Endothelial cell of hepatic sinusoid (primary cell): Measurements from ENCODE around the gene TBC1D9B.

Source experiments
- in situ Hi-C: cut with HindIII; loops from 2 replicates; pipeline ENCODE4 v1.10.0; 2017; ENCODE audit warnings: low sequenced_read_pairs

The TBC1D9B gene

DNA sequence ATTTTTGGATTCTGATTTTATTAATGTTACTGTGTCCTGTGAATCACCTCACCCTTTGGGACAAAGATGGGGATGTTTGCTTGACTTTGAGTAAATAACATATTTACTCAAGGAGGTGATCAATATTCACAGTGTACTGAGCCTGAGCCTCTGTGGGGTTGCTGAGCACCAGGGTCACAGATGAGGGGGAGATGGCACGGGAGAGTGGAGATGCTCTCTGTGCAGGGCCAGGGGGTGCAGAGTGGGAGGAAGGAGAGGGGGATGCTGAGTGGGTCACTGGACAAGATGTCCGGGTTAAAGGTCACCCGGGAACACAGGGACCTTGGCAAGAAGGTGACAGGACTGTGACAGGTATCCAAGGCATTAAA, 83.0 kb downstream of the TBC1D9B start:
- in situ Hi-C loops = loop anchor here (5.0 kb wide), 3 partner anchors 57 to 98 kb away; no protein-coding TSS in a partner anchor

- in situ Hi-C loops = no loop called here
Measured at GRCh38 chr5:179823937-179824744, 83.6 kb downstream of the TBC1D9B start.

- in situ Hi-C loops = no loop called here
Measured at GRCh38 chr5:179822444-179822990, 85.2 kb downstream of the TBC1D9B start.

- in situ Hi-C loops = no loop called here
Measured at GRCh38 chr5:179822059-179822432, 85.7 kb downstream of the TBC1D9B start.

DNA sequence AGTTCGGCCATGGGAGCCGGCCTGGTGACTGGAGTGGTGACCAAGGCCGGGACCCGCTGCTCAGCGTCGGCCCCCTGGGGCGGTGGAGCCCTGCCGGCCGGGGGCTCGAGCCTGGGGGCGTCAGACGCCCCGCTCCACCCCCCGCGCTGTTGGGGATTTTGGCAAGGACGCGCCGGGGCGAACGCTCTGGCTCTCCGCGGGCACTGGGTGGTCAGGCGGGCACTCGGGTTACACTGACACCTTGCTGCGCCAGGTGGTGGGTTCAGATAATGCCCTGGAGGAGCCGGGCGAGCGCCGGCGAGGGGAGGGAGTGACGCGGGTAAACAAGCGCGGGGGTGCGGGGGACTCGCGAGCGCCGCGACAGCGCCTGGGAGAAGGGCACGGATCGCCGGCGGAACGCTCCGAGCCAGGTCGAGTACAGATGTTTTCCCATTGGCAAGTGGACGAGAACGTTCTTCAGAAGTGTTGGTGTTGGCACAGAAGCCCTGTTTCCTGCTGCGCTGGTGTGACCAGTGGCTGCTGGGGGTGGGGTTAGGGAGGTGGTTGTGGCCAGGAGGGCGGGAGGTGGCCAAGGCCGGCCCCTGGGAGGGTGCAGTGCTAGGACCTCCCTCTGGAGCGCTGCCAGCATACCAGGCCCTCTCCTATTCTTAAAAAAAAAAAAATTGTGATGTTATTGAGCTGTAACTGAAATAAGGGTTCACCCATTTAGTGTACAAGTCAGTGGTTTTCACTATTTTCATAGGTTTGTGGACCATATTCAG, 86.2 kb downstream of the TBC1D9B start:
- in situ Hi-C loops = no loop called here

DNA sequence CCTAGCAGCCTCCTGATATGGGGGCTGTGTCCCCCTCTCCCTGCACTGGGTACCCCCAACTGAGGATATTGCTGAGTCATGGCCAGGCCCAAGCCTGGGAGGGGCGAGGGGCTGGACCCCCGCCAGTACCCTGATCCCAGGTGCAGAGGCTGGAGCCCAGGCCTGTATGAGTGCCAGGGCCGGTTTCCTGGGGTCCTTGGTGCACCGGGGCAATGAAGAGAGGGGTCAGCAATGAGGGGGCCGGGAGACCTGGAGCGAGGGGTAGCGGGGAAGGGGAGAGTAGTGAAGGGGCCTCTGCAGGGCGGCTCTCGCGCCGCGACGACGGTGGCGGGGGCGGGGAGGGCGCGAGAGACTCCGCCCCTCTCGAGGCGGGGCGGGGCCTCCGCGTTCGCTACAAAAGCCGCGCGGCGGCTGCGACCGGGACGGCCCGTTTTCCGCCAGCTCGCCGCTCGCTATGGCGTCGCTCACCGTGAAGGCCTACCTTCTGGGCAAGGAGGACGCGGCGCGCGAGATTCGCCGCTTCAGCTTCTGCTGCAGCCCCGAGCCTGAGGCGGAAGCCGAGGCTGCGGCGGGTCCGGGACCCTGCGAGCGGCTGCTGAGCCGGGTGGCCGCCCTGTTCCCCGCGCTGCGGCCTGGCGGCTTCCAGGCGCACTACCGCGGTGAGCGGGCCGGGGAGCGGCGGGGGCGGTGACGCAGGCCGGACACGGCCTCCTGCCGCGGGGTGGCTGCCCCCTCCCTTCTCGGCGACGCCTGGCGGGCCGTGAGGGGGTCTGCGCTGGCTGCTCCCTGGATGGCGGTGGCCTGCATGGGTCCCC, 87.0 kb downstream of the TBC1D9B start, which contains the start of gene SQSTM1:
TSS of gene SQSTM1 (plus strand) at position 423 of the 815 bp plus-strand sequence. CDS start at position 455, 32 bp downstream.
- in situ Hi-C loops = no loop called here

DNA sequence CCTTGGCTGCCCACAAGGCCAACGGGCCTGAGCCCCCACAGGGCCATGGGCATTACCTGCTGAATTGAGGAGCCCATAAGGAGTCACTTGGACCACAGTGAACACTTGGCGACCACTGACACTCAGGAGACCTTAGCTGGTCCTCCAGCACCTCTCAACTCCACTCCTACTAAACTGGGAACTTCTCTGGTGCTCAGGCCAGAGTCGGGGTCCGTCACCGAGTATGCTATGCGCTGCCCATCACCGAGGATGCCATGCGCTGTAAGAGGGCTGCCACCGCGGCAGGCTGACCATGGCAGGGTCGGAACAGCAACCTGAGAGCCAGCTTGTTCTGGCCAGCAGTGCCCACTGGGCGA, 87.6 kb downstream of the TBC1D9B start:
- in situ Hi-C loops = no loop called here

DNA sequence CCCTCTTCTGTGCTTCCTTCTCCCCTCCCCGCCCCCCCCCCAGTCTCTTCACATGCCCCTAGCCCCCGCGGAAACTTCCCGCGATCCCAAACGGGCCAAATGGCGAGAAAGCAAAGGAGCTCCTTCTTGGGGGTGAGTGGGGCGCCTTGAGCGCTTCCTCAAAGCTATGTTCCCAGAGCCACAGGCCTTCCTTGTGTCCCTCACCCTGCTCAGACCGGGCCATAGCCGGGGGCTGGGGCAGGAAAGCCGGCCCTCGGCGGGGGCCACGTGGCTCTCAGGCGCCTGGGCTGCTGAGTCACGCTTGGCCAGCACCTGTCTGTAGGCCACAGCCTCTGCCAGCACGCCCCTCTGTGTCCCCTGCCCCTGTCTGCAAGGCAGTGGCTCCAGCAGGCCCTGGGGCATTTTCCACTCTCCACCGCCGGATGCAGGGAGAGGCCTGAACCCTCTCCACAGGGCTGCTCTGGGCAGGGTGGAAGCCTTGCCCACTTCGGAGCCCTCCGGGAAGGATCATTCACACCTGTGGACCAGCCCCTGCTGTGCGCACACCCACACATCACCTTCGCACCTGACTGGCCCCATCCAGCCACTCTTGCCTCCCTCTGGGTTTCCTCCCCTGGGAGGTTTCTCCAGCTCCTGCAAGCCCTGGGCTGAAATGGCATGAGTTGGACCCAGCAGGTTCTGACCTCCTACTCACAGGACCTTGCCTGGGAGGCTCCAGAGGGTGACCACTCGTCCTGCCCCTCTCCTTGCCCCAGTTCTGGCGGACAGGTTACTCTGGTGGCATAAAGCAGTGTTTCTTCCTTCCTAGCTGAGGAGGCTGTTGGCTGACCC, 88.2 kb downstream of the TBC1D9B start:
- in situ Hi-C loops = no loop called here

- in situ Hi-C loops = no loop called here
Measured at GRCh38 chr5:179818746-179819295, 88.9 kb downstream of the TBC1D9B start.

DNA sequence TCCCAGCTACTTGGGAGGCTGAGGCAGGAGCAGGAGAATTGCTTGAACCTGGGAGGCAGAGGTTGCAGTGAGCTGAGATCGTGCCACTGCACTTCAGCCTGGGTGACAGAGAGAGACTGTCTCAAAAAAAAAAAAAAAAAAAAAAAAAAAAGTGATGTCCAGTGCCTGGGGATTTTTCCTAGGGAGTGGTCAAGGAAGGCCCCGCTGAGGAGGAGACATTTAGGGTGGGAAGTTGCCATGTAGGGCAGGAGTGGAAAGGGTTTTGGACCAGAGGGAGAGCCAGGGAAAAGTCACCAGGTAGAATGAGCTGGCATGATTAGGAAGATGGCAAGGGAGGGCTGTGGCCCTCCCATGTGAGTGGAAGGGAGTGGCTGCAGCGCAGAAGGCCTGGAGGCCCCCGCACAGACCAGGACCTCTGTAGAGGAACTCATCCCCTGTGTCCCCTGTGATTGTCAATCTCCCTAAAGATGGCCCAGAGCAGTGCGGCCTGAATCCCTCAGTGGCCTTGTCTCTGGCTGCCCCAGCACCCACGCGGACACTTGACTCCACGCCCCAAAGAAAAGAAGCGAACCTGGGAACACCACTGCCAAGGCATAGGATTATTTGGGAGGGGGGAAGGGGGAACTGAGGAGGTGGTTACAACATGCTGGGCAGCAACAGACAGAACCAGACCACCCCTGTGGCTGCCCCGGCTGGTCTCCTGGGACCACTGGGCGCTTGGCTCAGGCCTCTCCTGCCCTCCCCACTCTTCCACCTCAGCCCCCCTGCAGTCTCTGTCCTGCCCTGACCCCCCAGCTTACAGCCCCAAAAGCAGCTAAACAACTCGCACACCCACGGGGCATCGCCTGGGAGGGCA, 89.6 kb downstream of the TBC1D9B start:
- in situ Hi-C loops = no loop called here

GRCh38 chr5:179817470-179817840, 90.2 kb downstream of the TBC1D9B start:
- in situ Hi-C loops = no loop called here

DNA sequence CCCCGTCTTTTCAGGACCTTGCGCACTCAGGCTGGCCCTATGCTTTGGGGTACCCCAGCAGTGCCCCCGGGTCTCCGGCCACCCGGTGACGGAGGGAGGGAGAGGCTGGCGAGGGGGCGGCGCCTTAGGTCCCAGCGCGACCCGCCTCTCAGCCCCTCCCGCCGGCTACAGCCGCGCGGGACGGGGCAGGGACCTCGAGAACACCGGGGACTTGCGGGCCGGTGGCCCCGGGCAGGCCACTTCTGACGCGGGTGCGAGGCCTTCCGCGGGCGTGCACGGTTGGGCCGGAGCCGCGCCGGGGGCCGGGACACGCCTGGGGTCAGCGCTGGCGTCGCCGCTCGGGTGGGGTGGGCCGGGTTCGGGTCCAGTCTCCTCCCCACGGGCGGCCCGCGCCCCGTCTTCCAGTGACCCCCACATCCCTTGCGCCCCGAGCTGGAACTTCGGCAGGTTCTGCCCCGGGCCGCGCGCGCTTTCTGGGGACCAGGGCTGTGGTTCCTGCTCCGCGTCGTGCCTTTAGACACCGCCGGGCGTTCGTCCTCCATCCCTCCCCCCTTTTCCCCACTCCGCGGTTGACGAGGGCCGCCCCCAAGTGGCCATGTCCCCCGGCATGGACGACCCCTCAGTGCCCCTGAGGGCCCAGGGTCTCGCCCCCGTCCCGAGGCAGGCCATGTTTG, 90.8 kb downstream of the TBC1D9B start:
- in situ Hi-C loops = no loop called here

- in situ Hi-C loops = no loop called here
Measured at GRCh38 chr5:179816401-179816795, 91.3 kb downstream of the TBC1D9B start.

DNA sequence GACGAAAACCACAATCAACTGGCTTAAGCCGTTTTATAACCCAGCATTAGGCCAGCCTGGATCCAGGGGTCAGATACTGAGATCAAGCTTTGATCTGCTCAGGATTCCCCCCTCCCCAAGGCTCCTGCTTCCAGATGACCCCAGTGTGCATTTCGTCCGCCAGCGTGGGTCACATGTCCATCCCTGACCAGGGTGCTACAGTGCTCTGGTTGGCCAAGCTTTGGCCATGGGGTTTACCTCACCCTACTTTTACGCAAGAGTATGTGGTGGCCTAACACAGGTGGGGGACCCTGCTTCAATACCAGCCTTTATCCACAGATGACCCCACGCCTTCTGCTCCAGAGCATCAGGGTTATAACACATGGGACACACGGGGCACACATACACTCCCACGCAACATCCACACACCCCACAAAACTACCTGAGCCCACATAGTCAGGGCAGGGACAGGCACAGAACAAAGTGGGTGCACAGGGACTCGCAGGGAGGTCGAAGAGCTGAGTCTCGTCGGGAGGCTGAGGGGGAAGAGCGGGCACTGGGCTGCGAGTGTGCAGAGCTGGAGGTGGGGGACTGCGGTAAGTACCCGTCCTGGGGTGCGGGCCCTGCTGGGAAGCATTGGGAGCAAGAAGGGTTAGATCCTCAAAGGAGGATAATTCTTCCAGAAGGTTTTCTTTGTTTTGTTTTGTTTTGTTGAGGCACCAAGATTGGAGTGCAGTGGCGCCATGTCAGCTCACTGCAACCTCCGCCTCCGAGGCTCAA, 92.0 kb downstream of the TBC1D9B start:
- in situ Hi-C loops = no loop called here

GRCh38 chr5:179814090-179814489, 93.6 kb downstream of the TBC1D9B start:
- in situ Hi-C loops = no loop called here

DNA sequence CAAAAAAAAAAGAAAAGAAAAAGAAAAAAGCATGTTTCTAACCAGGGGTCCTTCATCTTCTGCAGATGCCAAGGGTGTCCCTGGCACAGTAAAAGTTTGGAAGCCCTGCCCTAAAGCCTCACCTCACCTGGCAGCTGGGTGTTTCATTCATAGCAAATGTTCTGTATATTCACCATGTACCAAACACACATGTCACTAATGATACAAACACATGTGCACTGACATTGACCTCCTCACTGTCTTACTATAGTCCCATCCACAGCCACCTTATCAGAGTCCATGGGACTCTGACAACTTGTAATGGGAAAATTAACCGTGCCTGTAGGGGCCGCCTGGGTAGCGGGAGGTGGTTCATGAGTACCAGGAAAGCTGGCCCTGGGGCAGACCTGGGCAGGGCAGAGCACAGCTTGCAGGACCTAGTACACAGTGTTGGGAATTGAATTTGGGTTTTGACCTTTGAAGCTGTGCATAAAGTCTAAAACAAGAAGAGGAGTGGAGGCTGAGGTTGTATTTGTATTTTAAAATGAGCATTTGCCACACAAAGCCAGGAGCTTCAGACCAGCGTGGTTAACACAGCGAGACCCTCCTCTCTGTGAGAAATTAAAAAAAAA, 94.6 kb downstream of the TBC1D9B start:
- in situ Hi-C loops = no loop called here

- in situ Hi-C loops = no loop called here
Measured at GRCh38 chr5:179812135-179812825, 95.4 kb downstream of the TBC1D9B start.
